ENCODE results near the gene MORN5.

The MORN5 gene

DNA sequence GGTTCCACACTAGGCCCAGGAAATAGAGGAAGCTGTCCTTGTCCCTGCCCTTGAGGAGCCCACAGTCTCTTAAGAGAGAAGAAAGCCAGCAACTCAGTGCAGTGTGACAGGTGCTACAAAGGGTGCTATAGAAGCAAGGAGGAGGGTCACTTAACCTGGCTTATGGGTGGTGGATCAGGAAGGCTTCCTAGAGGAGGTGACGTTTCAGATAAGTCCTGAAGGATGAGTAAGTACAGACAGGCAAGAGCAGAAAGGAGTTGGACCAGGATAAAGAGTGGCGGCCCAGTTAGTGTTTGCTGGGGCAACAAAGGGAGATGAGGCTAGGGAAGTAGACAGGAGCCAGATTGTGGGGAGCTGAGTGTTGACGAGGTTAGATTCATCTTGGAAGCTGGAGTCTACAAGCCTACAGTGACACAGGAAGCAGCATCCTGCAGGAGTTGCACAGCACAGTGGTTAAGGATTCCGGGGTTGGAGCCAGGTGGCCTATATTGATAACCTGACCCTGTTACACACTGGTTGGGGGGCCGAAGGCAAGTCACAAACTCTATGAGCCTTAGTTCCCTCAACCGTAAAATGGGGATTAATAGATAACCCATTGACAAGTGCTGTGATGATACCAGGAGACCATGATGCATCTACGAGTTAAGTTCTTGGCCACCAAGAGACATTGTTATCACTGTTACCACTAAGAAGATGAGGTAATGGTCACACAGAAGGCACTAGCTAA is 74.5 kb downstream of the MORN5 start:
- DNase-seq (ENCODE audit: low spot score) = no peak

DNA sequence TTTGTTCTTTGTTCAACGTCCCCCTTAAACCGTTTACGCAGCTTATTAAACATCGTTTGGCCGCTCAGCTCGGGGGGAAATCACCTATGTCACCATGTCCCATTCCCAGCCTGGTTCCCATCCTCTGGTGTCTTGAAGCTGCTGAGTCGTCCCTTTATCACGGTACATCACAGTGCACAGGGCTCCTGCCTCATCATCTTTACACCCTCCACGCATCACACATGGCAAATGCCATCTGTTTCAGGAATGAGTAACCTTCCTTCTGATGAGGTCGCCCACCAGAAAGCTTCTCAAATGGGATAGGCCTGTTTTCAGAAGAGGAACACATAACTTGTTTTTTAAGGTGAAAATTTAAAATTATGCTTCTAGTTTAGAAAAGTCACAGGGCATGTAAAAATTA is 77.0 kb downstream of the MORN5 start:
- no peak for DNase-seq (ENCODE audit: low spot score)

DNA sequence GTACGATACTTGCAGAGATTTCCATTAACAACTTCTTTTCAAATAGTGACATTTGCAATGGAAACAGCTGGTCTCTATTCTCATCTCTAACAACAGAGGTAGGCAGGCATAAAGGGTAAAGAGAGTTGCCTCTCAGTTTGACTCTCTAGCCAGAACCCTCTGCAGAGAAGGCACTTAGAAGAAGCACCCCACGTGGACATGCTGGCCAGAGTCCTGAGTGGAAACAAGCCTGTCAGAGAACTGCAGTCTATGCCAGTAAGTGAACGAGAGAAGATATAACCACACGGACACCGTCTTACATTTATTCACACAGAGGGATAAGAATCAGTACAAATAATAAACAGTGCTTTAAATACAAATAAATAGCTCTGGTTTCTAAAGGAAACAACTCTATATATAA is 80.0 kb downstream of the MORN5 start:
- DNase-seq (ENCODE audit: low spot score) = no peak

DNA sequence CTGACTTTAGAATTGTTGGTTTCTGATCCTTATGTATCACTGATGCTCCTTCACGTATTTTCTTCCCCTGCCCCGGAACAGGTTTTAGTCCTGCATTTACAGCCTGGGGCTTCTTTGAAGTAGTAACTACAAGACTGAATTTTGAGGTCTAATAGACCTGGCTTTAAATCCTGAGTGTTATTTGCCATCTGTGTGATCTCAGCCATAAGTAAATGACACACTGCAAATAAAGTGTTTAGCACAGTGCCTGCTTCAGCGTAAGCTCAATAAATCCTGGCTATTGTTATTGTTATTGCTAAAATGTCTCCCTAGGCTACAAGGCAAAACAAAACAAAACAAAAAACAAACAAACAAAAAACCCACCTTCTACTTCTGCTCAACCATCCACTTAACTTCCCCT is 84.6 kb downstream of the MORN5 start:
- no peak for DNase-seq (ENCODE audit: low spot score)

DNA sequence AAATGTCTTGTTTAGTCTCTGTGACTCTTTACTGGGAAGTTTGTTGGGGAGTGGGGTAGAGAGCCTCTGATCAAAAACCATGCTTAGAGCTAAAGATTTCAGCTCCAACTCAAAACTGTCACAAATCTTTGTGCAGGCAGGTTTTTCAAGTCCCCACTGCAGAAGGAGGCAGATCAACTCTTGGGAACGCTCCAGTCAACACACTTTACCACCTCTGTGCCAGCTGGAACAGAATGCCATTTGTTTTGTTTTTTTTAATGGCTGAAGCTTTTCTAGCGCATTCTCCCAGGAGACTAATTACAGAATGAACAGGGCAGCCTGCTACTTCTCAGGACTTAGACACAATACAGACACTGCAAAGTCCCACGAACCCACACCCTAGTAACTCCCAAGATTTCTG is 87.0 kb downstream of the MORN5 start:
- no peak for DNase-seq (ENCODE audit: low spot score)

DNA sequence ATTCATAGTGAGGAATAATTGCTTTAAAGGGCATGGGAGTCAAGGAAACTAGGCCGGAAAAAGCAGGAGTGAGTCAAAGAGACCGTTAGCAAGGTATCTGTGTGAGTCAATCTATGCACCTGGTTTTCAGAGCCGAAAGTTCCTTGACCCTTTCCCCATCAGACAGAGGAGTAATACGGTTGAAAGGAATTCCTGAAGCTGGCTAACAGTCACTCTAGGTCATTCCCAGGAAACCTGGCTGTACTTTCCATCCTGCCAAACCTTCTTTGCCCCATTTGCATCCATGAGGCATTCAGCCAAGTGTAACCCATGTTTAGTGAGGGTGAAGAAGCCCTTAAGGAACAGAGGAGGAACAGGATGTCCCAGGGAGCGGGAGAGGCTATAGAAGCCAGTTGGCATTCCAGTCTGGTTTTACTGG is 88.7 kb downstream of the MORN5 start:
- DNase-seq (ENCODE audit: low spot score) = no peak
